HG03469 (cell line): ENCODE data around the gene PCSK1N.

Source experiments
- ATAC-seq: cut with Tn5 transposase; IDR thresholded peaks from one replicate; pipeline ENCODE4 v1.9.1; 2021; ENCODE audit warnings: mild to moderate bottlenecking, moderate library complexity, moderate number of reproducible peaks; ENCODE audit not compliant: unreplicated experiment

The PCSK1N gene

GRCh38 chrX:48791063-48791820 lies 44.2 kb downstream of the PCSK1N start:
- no peak for ATAC-seq

- ATAC-seq, result no peak
Observed at GRCh38 chrX:48790477-48790876, 44.9 kb downstream of the PCSK1N start.

GRCh38 chrX:48789366-48790220 lies 45.8 kb downstream of the PCSK1N start:
- no peak for ATAC-seq

GRCh38 chrX:48787505-48788443 lies 47.6 kb downstream of the PCSK1N start:
- ATAC-seq, result no peak

- no peak for ATAC-seq
Observed at GRCh38 chrX:48786825-48787504, 48.4 kb downstream of the PCSK1N start.

GRCh38 chrX:48786341-48786800 lies 49.0 kb downstream of the PCSK1N start, which contains the start of gene GATA1:
Gene GATA1 (plus strand): TSS chrX:48786590. CDS start chrX:48791110, 4,520 bp downstream.
- ATAC-seq, result no peak

GRCh38 chrX:48785540-48786214 lies 49.7 kb downstream of the PCSK1N start:
- no peak for ATAC-seq

GRCh38 chrX:48785186-48785539 lies 50.2 kb downstream of the PCSK1N start:
- ATAC-seq, result no peak

- no peak for ATAC-seq
Observed at GRCh38 chrX:48784726-48785125, 50.7 kb downstream of the PCSK1N start.

GRCh38 chrX:48782795-48783194 lies 52.6 kb downstream of the PCSK1N start:
- no peak for ATAC-seq

GRCh38 chrX:48782216-48782615 lies 53.2 kb downstream of the PCSK1N start:
- ATAC-seq, result no peak

- no peak for ATAC-seq
Observed at GRCh38 chrX:48781705-48782104, 53.7 kb downstream of the PCSK1N start.
